ENCODE data around the gene UBQLN4. TPM values are rescaled to one million over a fixed set of nuclear protein-coding genes. Genes with fewer than 3 reads are reported as not detected.

The UBQLN4 gene
- polyA plus RNA-seq (2011; rRNA removed) = 22.7 and 23.2 TPM in 2 replicates
- 27.8 and 37.7 TPM in 2 replicates for polyA minus RNA-seq (2011; rRNA and poly(A)+ RNA removed)

DNA sequence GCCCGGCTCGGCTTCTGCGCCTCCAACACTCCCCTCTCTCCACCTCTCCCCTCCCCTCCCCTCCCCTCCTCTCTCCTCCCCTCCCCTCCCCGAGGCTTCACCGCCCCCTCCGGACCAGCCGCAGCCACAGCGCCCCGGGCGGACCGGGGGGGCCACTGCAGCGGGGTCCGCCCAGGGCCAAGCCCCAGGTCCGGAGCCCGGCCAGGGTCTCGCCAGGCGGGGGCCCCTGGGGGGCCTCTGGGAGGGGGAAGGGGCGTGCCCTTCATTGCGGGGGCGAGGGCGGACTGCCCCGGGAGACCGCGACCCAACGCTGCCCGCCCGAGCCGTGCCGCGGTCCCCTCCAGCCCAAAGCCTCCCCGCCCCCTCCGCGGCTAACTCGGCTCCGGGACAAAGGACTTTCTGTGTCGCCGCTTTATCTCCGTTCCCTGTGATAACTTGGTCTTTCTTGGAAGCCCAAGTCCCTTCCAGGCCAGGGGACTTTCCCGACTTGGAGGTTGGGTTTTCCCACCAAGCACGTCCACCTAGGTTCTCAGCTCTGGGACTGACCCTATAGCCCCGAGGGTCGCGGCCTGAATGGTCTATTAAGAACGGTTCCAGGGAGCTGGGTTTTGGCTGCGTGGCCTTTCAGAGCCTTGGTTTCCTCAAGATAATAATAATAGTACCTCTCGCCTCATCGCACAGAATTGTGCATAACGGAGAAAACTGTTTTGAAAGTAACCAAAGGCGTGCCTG, at the start of gene UBQLN4:
Gene UBQLN4, minus strand, starts transcription at position 31 of the 732 bp plus-strand sequence. CDS start 97 bp downstream, outside the sequence.
- no peaks in the 10 kb centered on the region for H3K27me3 ChIP-seq (ENCODE audit: control insufficient read depth, insufficient read depth, low read length)
- ChIA-PET POLR2A (interaction anchor here (0.6 to 1.0 kb wide), 3 partner anchors 9 to 199 kb away, joined by 4 to 7 read pairs (median 4); no protein-coding TSS in a partner anchor), CTCF (interaction anchor here (0.6 to 1.5 kb wide), 5 partner anchors 12 to 147 kb away, joined by 3 to 4 read pairs (median 3); no protein-coding TSS in a partner anchor)
- peak within 1 kb of the TSS; percentile 98 for H3K4me3 ChIP-seq (ENCODE audit: low read depth, low read length)
- peak within 1 kb of the TSS; percentile 93 for H3K27ac ChIP-seq (ENCODE audit: low read depth, low read length)
- TF ChIP-seq, protein P1, sequence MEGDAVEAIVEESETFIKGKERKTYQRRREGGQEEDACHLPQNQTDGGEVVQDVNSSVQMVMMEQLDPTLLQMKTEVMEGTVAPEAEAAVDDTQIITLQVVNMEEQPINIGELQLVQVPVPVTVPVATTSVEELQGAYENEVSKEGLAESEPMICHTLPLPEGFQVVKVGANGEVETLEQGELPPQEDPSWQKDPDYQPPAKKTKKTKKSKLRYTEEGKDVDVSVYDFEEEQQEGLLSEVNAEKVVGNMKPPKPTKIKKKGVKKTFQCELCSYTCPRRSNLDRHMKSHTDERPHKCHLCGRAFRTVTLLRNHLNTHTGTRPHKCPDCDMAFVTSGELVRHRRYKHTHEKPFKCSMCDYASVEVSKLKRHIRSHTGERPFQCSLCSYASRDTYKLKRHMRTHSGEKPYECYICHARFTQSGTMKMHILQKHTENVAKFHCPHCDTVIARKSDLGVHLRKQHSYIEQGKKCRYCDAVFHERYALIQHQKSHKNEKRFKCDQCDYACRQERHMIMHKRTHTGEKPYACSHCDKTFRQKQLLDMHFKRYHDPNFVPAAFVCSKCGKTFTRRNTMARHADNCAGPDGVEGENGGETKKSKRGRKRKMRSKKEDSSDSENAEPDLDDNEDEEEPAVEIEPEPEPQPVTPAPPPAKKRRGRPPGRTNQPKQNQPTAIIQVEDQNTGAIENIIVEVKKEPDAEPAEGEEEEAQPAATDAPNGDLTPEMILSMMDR (IDR thresholded peaks at IDR 0.05; ENCODE audit: low read depth, low read length) = peak; percentile 39
- DNase-seq (ENCODE audit: low read depth, low spot score) = no peak
- peaks cover 3% of the 10 kb centered on the region; the same call in 1 of the 2 replicates for H3K9me3 ChIP-seq (ENCODE audit: control insufficient read depth, insufficient read depth, low read length)

DNA sequence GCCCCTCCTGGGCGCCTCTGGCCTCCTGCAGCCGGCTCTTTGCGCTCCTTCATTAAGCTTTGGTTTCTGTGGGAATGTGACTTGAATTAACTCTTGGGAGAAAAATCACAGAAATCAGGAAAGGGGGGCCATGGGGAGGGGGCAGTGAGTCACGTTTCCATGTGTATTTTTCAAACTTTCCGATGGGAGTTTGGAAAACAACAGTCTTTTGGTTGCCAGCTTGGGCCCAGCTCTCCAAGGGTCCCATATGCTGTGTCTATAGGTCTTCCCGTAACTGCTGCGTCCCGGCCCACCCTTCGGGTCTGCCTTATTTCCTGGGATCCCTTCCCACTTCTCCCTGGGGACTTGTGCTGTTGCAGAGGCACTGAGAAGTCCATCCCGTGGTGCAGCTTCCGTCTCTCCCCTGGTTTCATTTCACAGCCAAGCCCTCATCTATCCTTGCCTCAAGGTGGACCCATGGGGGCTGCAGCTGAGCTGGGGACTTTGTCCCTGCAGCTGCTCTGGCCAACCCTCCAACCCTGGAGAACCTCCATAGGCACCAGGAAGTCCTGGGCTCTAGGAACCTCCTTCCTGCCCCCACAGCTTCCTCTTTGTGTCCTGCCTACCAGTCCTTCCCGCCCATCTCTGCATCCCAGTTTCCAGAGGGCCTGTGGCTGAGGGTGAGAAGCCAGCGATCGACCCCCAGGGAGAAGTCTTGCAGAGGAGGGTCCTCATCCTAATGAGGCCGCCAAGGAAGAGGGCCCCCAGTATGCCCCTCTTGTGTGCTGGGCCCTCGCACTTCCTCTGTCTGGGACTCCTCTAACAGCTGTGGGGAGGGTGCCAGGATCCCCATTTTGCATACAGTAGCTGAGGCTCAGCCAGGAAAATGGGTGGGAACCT, 49.3 kb upstream of the UBQLN4 start:
- DNase-seq (ENCODE audit: low read depth, low spot score) = no peak
- TF ChIP-seq, protein P1 (IDR thresholded peaks at IDR 0.05; ENCODE audit: low read depth, low read length) = no peak
- POLR2A ChIA-PET = interaction anchor here (0.7 to 3.3 kb wide), 6 partner anchors 11 to 302 kb away, joined by 3 to 14 read pairs (median 5); partner anchors contain the start of gene LMNA
- no peaks in the 10 kb centered on the region for H3K9me3 ChIP-seq (ENCODE audit: control insufficient read depth, insufficient read depth, low read length)
- peak overlapping the region; percentile 33 for H3K27ac ChIP-seq (ENCODE audit: low read depth, low read length)
- H3K4me3 ChIP-seq (ENCODE audit: low read depth, low read length) = no peak overlapping the region
- no peaks in the 10 kb centered on the region for H3K27me3 ChIP-seq (ENCODE audit: control insufficient read depth, insufficient read depth, low read length)
- CTCF ChIA-PET = interaction anchor here (0.6 to 20.2 kb wide), 3 partner anchors 12 to 298 kb away, joined by 3 to 682 read pairs (median 3); partner anchors contain the start of gene LMNA

DNA sequence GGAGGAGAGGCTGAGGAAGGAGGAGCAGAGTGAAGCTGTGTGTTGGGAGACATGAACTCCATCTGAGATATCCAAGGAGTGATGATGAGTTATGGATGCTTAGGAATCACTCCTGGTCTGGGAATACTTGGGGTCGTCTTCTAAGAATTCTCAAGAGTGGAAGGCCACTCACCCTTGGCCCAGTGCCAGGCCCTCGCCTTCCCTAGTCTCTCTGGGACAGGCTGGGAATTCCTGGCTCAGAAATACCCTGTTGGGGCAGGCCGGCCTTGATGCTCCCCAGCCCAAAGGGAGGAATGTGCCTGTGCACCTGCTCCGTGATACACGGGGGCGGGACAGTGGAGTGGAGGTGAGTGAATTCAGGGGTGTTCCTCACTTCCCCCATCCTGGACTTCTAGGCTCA, 48.3 kb upstream of the UBQLN4 start:
- no peaks in the 10 kb centered on the region for H3K27me3 ChIP-seq (ENCODE audit: control insufficient read depth, insufficient read depth, low read length)
- TF ChIP-seq, protein P1 (IDR thresholded peaks at IDR 0.05; ENCODE audit: low read depth, low read length) = no peak
- no peaks in the 10 kb centered on the region for H3K9me3 ChIP-seq (ENCODE audit: control insufficient read depth, insufficient read depth, low read length)
- DNase-seq (ENCODE audit: low read depth, low spot score) = no peak
- H3K27ac ChIP-seq (ENCODE audit: low read depth, low read length) = no peak overlapping the region
- H3K4me3 ChIP-seq (ENCODE audit: low read depth, low read length) = no peak overlapping the region
- ChIA-PET CTCF (interaction anchor here (0.6 to 20.2 kb wide), 2 partner anchors 25 to 297 kb away, joined by 3 to 682 read pairs; partner anchors contain the start of gene LMNA), POLR2A (interaction anchor here (0.7 to 3.3 kb wide), 4 partner anchors 21 to 303 kb away, joined by 3 to 14 read pairs (median 8); no protein-coding TSS in a partner anchor)

DNA sequence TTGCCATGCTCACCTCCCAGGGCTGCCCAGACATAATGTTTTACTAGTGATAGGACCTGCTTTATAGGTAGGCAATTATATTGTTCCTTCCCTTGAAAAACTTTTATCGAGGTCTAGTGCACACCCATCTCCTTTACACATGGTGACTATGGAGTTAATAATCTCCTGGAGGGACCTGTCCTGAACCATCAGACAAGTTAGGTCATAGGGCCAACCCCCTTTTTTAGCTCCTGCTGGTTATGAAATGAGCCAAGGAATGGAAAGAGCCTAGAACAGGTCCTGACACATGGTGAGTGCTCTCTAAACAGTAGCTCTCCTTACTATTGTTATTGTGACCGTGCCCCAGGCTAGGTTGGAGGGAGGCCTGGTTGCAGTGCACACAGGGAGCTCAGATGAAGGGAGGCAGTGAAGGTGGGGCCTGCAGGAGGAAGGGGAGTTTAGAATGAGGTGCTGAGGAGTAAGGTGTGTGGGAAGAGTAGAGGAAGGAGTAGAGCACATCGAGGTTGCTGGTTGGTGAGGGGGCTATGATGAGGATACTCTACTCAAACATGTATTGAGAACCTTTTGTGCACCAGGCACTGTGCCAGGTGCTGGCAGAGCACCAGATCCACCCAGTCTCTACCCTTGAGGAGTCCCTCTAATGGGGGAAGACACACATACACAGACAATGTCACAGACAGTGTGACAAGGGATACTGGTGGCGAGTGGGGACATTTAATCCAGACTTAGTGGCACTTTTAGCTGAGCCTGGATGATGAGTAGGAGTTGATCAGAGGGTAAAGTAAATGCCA, 46.8 kb upstream of the UBQLN4 start:
- H3K27ac ChIP-seq (ENCODE audit: low read depth, low read length) = no peak overlapping the region
- POLR2A ChIA-PET = interaction anchor here (0.5 to 6.9 kb wide), 4 partner anchors 15 to 69 kb away, joined by 4 to 36 read pairs (median 14); partner anchors contain the start of gene LMNA
- no peak overlapping the region for H3K4me3 ChIP-seq (ENCODE audit: low read depth, low read length)
- CTCF ChIA-PET = interaction anchor here (1.0 to 20.2 kb wide), 4 partner anchors 10 to 125 kb away, joined by 3 to 682 read pairs (median 9); partner anchors contain the start of gene LMNA
- TF ChIP-seq, protein P1 (IDR thresholded peaks at IDR 0.05; ENCODE audit: low read depth, low read length) = no peak
- no peak for DNase-seq (ENCODE audit: low read depth, low spot score)
- H3K27me3 ChIP-seq (ENCODE audit: control insufficient read depth, insufficient read depth, low read length) = no peaks in the 10 kb centered on the region
- H3K9me3 ChIP-seq (ENCODE audit: control insufficient read depth, insufficient read depth, low read length) = no peaks in the 10 kb centered on the region
